ENCODE measurements around the gene TNNT3. TPM values are rescaled to one million over a fixed set of nuclear protein-coding genes. Genes with fewer than 3 reads are reported as not detected.

The TNNT3 gene
- total and polyA plus RNA-seq, 8 donors = 0.75 to 14.5 (median 3.1) TPM; not detected in 3

DNA sequence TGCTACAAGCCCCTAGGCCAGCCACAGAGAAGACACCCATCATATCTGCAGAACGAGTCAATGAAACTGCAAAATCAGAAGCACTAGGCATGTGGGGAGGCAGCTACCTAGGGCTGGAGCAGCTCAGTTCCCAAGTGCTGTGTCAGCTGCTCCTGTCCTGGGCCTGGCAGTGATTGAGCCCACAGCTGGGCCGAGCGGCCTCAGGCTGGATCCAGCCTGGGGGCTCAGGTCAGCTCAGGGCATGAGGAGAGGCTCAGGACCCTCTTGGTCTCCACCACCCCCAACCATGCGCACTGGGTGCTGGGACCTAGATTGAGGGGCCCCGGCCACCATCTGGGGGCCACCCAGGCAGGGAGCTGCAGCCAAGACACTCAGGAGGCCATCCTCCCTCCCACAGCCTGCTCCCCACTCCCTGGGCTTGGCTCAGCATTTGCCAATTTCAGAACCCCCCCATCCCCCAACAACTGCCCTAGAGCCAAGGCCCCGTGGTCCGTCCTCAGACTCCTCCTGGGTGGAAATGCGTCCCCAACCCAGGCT lies 2.4 kb upstream of the TNNT3 start:
- WGBS, 5 donors = 53 to 65% (median 63%) methylated on average over 6 to 8 of the region's 8 CpGs
- DNase-seq = no peak
- Histone ChIP-seq H3K36me3 (no peaks in the 10 kb centered on the region), H3K27me3 (peaks cover 0 to 36% (median 10%) of the 10 kb centered on the region in 3 donors), H3K4me3 (no peak overlapping the region), H3K9me3 (no peaks in the 10 kb centered on the region), H3K27ac (peak overlapping the region in 1 of 5 donors; percentile 38), H3K4me1 (peaks cover 0 to 16% (median 9%) of the 10 kb centered on the region in 4 donors)
- TF ChIP-seq, protein P1, sequence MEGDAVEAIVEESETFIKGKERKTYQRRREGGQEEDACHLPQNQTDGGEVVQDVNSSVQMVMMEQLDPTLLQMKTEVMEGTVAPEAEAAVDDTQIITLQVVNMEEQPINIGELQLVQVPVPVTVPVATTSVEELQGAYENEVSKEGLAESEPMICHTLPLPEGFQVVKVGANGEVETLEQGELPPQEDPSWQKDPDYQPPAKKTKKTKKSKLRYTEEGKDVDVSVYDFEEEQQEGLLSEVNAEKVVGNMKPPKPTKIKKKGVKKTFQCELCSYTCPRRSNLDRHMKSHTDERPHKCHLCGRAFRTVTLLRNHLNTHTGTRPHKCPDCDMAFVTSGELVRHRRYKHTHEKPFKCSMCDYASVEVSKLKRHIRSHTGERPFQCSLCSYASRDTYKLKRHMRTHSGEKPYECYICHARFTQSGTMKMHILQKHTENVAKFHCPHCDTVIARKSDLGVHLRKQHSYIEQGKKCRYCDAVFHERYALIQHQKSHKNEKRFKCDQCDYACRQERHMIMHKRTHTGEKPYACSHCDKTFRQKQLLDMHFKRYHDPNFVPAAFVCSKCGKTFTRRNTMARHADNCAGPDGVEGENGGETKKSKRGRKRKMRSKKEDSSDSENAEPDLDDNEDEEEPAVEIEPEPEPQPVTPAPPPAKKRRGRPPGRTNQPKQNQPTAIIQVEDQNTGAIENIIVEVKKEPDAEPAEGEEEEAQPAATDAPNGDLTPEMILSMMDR (IDR thresholded peaks at IDR 0.05) = no peak
- no peak for TF ChIP-seq POLR2AphosphoS5 (IDR thresholded peaks at IDR 0.05)
- no peak for TF ChIP-seq EP300 (IDR thresholded peaks at IDR 0.05)
- no peak for TF ChIP-seq POLR2A (IDR thresholded peaks at IDR 0.05)
- intact Hi-C loops (cut with DNase I; ENCODE audit: low total_unique reads) = loop anchor here (1.0 kb wide), 1 partner anchor 24 kb away; no protein-coding TSS in a partner anchor

DNA sequence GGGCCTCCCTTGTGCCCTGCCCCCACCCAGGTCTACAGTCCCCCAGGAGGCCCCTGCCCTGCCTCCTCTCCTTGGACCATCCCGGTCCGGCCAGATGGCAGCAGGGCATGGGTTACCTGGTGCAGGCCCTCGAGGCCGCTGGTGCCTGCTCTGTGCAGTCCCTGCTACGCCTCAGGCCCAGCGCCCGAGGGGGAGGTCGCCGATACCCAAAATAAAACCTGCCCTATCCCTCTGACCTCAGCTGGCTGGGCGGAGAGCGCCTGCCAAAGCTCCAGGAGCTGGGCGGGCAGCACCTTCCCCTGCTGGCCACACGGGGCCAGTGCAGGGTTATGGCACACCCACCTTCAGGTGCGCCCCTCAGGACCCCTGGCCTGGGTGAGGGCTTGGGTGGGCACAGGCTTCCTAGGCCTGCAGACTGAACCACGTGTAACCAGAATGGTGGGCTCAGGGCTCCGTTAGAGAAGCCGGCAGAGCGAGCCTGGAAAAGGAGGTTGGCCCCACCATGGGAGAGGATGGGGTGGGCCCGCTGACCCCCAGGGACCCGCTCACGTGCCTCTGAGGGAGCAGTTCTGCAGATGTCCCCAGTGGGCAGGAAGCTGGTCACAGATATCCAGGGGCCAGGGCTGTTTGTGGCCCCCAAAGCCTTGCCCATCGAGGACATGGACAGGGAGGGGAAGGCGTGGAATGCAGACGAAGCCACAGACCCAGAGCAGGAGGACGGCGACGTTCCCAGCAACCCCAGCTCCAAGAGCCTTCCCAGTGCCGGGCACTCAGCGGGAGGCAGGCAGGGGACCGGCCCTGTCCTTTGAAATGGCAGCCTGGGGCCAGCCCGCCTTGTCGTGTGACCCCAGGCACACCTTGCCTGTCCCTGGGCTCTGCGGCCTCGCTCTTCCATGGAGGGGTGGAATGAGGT lies 1.7 kb upstream of the TNNT3 start:
- peaks cover 0 to 42% (median 10%) of the 10 kb centered on the region in 3 donors for H3K27me3 ChIP-seq
- no peak for DNase-seq
- intact Hi-C loops (cut with DNase I; ENCODE audit: low total_unique reads) = no loop called here
- H3K27ac ChIP-seq = peak overlapping the region in 1 of 5 donors; percentile 38
- TF ChIP-seq, protein P1 (IDR thresholded peaks at IDR 0.05) = peak in 4 of 7 experiments; percentile 26 to 61 (median 40)
- TF ChIP-seq POLR2A (IDR thresholded peaks at IDR 0.05) = no peak
- H3K9me3 ChIP-seq = no peaks in the 10 kb centered on the region
- H3K4me1 ChIP-seq = peaks cover 0 to 16% (median 9%) of the 10 kb centered on the region in 4 donors
- WGBS, 5 donors = 49 to 63% (median 61%) methylated on average over 20 to 34 of the region's 34 CpGs
- no peak overlapping the region for H3K4me3 ChIP-seq
- no peaks in the 10 kb centered on the region for H3K36me3 ChIP-seq

DNA sequence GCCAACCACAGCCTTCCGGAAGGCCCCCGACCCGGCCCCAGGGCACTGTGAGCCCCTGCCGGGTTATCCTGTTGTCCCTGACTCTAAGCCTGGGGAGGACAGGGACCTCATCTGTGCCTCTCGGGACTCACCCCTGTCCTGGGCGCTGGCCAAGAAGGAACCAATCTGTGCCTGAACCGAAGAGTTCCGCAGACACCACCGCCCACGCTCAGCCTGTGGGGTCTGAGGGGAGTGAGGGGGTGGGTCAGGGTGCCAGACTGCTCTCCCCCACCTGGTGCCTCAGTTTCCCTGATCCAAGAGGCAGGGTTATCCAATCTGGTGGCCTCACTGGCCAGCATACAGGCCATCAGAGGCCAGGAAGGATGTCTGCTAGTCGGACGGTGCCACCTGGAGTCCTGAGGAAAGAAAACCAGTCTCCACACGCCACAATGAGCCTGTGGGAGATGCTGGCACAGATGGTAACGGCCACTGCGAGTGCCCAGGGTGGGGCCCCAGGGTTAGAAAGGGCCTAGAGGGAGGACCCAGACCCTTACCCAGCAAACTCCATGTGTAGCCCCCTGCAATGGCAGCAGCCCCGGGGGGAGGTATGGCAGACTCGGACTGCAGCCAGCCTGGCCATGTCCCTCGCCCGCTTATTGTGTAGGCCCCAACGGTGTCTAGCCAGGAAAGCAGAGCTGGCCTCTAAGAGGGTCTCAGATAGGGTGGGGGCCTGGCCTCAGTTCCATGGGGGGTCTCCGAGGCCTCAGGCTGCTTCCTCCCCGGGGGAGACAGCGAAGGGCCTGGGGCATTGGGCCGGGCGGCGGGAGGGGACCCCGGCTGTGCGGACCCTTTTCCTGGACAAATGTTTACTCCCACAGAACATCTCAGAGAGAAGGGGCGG lies 827 bp upstream of the TNNT3 start:
- DNase-seq = no peak
- intact Hi-C loops (cut with DNase I; ENCODE audit: low total_unique reads) = no loop called here
- WGBS, 5 donors = 74 to 80% (median 80%) methylated on average over 16 to 29 of the region's 29 CpGs

More for the DNA sequence above, 827 bp upstream of the TNNT3 start:
- TF ChIP-seq EP300 (IDR thresholded peaks at IDR 0.05) (no peak), POLR2A (IDR thresholded peaks at IDR 0.05) (no peak), POLR2AphosphoS5 (IDR thresholded peaks at IDR 0.05) (no peak)
- TF ChIP-seq, protein P1 (IDR thresholded peaks at IDR 0.05) = no peak
- Histone ChIP-seq H3K27ac (peak overlapping the region in 1 of 5 donors; percentile 24), H3K9me3 (no peaks in the 10 kb centered on the region), H3K36me3 (no peaks in the 10 kb centered on the region), H3K27me3 (peaks cover 0 to 47% (median 10%) of the 10 kb centered on the region in 3 donors), H3K4me3 (no peak overlapping the region), H3K4me1 (peaks cover 0 to 16% (median 9%) of the 10 kb centered on the region in 4 donors)

Measured in stomach (tissue), 9 donors.